Esophagus squamous epithelium (tissue), 5 donors: ENCODE data around the gene TCIRG1. TPM values are rescaled to one million over a fixed set of nuclear protein-coding genes. Genes with fewer than 3 reads are reported as not detected.
"Not testable (repeated sequence)": the region's sequence is repeated elsewhere in the genome, so short reads cannot be mapped to it uniquely, and the experiment has no call there.

Experiments
- DNase-seq: peaks from one replicate; lab custom pipeline; 2025; lab: John Stamatoyannopoulos, UW
- H3K27ac ChIP-seq, 4 donors: fragments of 200-600 bp; sonication (generic); one replicate each; pipeline ENCODE4 v1.5.1; 2016 to 2019; ENCODE audit warnings: mild to moderate bottlenecking in 1 of 4
- H3K27me3 ChIP-seq, 4 donors: fragments of 200-600 bp; sonication (generic); 1 replicate in 3 of 4; 2 replicates in 1 of 4; pipeline versions ENCODE4 v1.5.1 to v1.6.0; 2017 to 2021; ENCODE audit warnings: antibody characterized with exemption in 1 of 4
- H3K36me3 ChIP-seq, 3 donors: fragments of 200-600 bp; sonication (generic); one replicate each; pipeline ENCODE4 v1.5.1; 2016 to 2019
- H3K4me1 ChIP-seq, 3 donors: fragments of 200-600 bp; sonication (generic); one replicate each; pipeline ENCODE4 v1.5.1; 2017 to 2019
- H3K4me3 ChIP-seq, 4 donors: fragments of 200-600 bp; sonication (generic); 1 replicate in 3 of 4; 2 replicates in 1 of 4; pipeline ENCODE4 v1.5.1; 2016 to 2019; ENCODE audit warnings: mild to moderate bottlenecking in 2 of 4, moderate library complexity in 1 of 4
- H3K9me3 ChIP-seq, 3 donors: fragments of 200-600 bp; sonication (generic); one replicate each; pipeline ENCODE4 v1.5.1; 2016 to 2019
- CTCF ChIP-seq, 6 experiments: fragments of 450-650 bp in 4 of 6; fragments of 200-600 bp in 2 of 6; sonication (generic) in 2 of 6; IDR thresholded peaks; one replicate each; pipeline ENCODE4 v1.5.1; 2016 to 2019; ENCODE audit warnings: antibody characterized with exemption in 6 of 6, mild to moderate bottlenecking in 4 of 6, moderate library complexity in 4 of 6
- POLR2A ChIP-seq, 4 donors: fragments of 450-650 bp; IDR thresholded peaks; one replicate each; pipeline ENCODE4 v1.6.1; 2017; ENCODE audit warnings: antibody characterized with exemption in 4 of 4, mild to moderate bottlenecking in 4 of 4, moderate library complexity in 3 of 4
- WGBS, 2 donors: methylation state at CpG; one replicate each; pipeline ENCODE4 v1.1.5; 2018; 5-methylcytosine and 5-hydroxymethylcytosine counted together
- intact Hi-C: fragments of 100-400 bp; cut with DNase I; formaldehyde crosslinking; loops from one replicate; pipeline ENCODE4 v1.15.0; 2022
- total RNA-seq, 4 donors: library from RNA; depleted of rRNA; stranded (reverse); fragments of >200 nt; gene quantifications; one replicate each; pipeline ENCODE4 v1.1.0, GENCODE V29; 2016
- donor health status: DM: yes; HTN: yes; CAD: no.

Gene TCIRG1
- total RNA-seq = 10 to 100 TPM; 46.6 to 70.5 (median 63.5) TPM

GRCh38 chr11:68038718-68039525 is at the start of gene TCIRG1:
TCIRG1 (plus strand) TSS chr11:68039025; CDS start chr11:68041272, 2,247 bp downstream.
- intact Hi-C loops = no loop called here

GRCh38 chr11:67990546-67991346 is 48.1 kb upstream of the TCIRG1 start:
- H3K27ac ChIP-seq, DNase-seq, H3K9me3 ChIP-seq, intact Hi-C loops, H3K36me3 ChIP-seq: not testable (repeated sequence)
- Histone ChIP-seq H3K4me1 (peaks cover 0 to 29% (median 0%) of the 10 kb centered on the region in 3 donors), H3K4me3 (peak overlapping the region in 1 of 4 donors; percentile 44), H3K27me3 (peaks cover 0 to 11% (median 0%) of the 10 kb centered on the region in 4 donors)
- WGBS, 2 donors = 27% methylated on average over 7 of the region's 58 CpGs; no CpG with 5 or more reads in 1 of the 2 donors

More at GRCh38 chr11:68038718-68039525, at the start of gene TCIRG1:
- no peaks in the 10 kb centered on the region for H3K9me3 ChIP-seq
- H3K27ac ChIP-seq = peak within 1 kb of the TSS; percentile 89 to 90 (median 90)
- TF ChIP-seq POLR2A (IDR thresholded peaks at IDR 0.05) (peak in 3 of 4 donors; percentile 74 to 98 (median 95)), CTCF (IDR thresholded peaks at IDR 0.05) (peak in 3 of 6 experiments; percentile 10 to 50 (median 30))
- H3K4me3 ChIP-seq = peak within 1 kb of the TSS; percentile 68 to 96 (median 74)
- DNase-seq = no peak
- H3K4me1 ChIP-seq = peaks cover 47 to 82% (median 66%) of the 10 kb centered on the region in 3 donors
- no peaks in the 10 kb centered on the region for H3K27me3 ChIP-seq
- WGBS, 2 donors = 7% methylated on average over 12 of the region's 51 CpGs; no CpG with 5 or more reads in 1 of the 2 donors
- H3K36me3 ChIP-seq = peaks cover 8 to 53% (median 9%) of the 10 kb centered on the region in 3 donors

- intact Hi-C loops, H3K9me3 ChIP-seq, H3K27ac ChIP-seq, DNase-seq: not testable (repeated sequence)
- peak overlapping the region in 1 of 4 donors; percentile 44 for H3K4me3 ChIP-seq
- peaks cover 0 to 30% (median 0%) of the 10 kb centered on the region in 3 donors for H3K4me1 ChIP-seq
- peaks cover 0 to 11% (median 0%) of the 10 kb centered on the region in 3 donors for H3K36me3 ChIP-seq
- H3K27me3 ChIP-seq = peaks cover 0 to 11% (median 0%) of the 10 kb centered on the region in 4 donors
- WGBS, 2 donors = 50 to 54% methylated on average over 9 to 12 of the region's 70 CpGs
Observed at GRCh38 chr11:67991347-67992121, 47.3 kb upstream of the TCIRG1 start.

- Histone ChIP-seq H3K27me3 (peaks cover 0 to 11% (median 0%) of the 10 kb centered on the region in 4 donors), H3K4me1 (peaks cover 0 to 43% (median 0%) of the 10 kb centered on the region in 3 donors), H3K36me3 (peaks cover 0 to 11% (median 0%) of the 10 kb centered on the region in 3 donors)
- DNase-seq, H3K4me3 ChIP-seq, H3K27ac ChIP-seq, intact Hi-C loops, H3K9me3 ChIP-seq: not testable (repeated sequence)
- TF ChIP-seq CTCF (IDR thresholded peaks at IDR 0.05) = peak; percentile 41 to 90 (median 64)
- WGBS, 2 donors = 11% methylated on average over 4 of the region's 12 CpGs; no CpG with 5 or more reads in 1 of the 2 donors
Observed at GRCh38 chr11:67993821-67994220, 45.0 kb upstream of the TCIRG1 start.

- intact Hi-C loops, H3K4me3 ChIP-seq, H3K9me3 ChIP-seq, DNase-seq, H3K27ac ChIP-seq: not testable (repeated sequence)
- H3K4me1 ChIP-seq = peaks cover 0 to 43% (median 0%) of the 10 kb centered on the region in 3 donors
- H3K36me3 ChIP-seq = peaks cover 0 to 14% (median 0%) of the 10 kb centered on the region in 3 donors
- H3K27me3 ChIP-seq = peaks cover 0 to 11% (median 0%) of the 10 kb centered on the region in 4 donors
- no CpG with 5 or more reads among the region's 5 CpGs for WGBS, 2 donors
Observed at GRCh38 chr11:67994387-67994786, 44.4 kb upstream of the TCIRG1 start.

GRCh38 chr11:67995129-67995528 is 43.7 kb upstream of the TCIRG1 start:
- Histone ChIP-seq H3K36me3 (peaks cover 0 to 15% (median 0%) of the 10 kb centered on the region in 3 donors), H3K4me1 (peaks cover 0 to 37% (median 0%) of the 10 kb centered on the region in 3 donors), H3K27me3 (peaks cover 0 to 11% (median 0%) of the 10 kb centered on the region in 4 donors)
- WGBS, 2 donors = 90 to 100% methylated on average over 1 to 3 of the region's 3 CpGs
- H3K9me3 ChIP-seq, H3K27ac ChIP-seq, intact Hi-C loops, H3K4me3 ChIP-seq, DNase-seq: not testable (repeated sequence)

- H3K9me3 ChIP-seq, intact Hi-C loops, H3K27ac ChIP-seq, DNase-seq, H3K4me3 ChIP-seq: not testable (repeated sequence)
- Histone ChIP-seq H3K27me3 (peaks cover 0 to 11% (median 0%) of the 10 kb centered on the region in 4 donors), H3K36me3 (peaks cover 0 to 15% (median 0%) of the 10 kb centered on the region in 3 donors), H3K4me1 (peaks cover 0 to 33% (median 0%) of the 10 kb centered on the region in 3 donors)
- 80% methylated on average over 2 of the region's 14 CpGs; no CpG with 5 or more reads in 1 of the 2 donors for WGBS, 2 donors
Observed at GRCh38 chr11:67995579-67995978, 43.2 kb upstream of the TCIRG1 start.
